Vagina (tissue), 2 donors: ENCODE measurements around the gene SMARCD3.

Source experiments
- POLR2A ChIP-seq, 2 donors: fragments of 450-650 bp; IDR thresholded peaks; one replicate each; pipeline ENCODE4 v1.6.1; 2017; ENCODE audit warnings: antibody characterized with exemption in 2 of 2, mild to moderate bottlenecking in 2 of 2, moderate library complexity in 2 of 2
- POLR2AphosphoS5 ChIP-seq, 2 donors: sonication (generic); formaldehyde crosslinking; IDR thresholded peaks; one replicate each; pipeline ENCODE4 v1.9.0; 2017; ENCODE audit warnings: antibody characterized with exemption in 2 of 2, mild to moderate bottlenecking in 2 of 2, low read depth in 1 of 2; ENCODE audit not compliant: insufficient read depth in 1 of 2
- TF ChIP-seq, protein P1 (sequence below), 3 experiments: fragments of 450-650 bp in 2 of 3; fragments of 200-600 bp in 1 of 3; sonication (generic) in 1 of 3; IDR thresholded peaks; one replicate each; pipeline ENCODE4 v1.5.1; 2017 to 2019; ENCODE audit warnings: antibody characterized with exemption in 3 of 3, mild to moderate bottlenecking in 2 of 3, moderate library complexity in 2 of 3

DNA sequence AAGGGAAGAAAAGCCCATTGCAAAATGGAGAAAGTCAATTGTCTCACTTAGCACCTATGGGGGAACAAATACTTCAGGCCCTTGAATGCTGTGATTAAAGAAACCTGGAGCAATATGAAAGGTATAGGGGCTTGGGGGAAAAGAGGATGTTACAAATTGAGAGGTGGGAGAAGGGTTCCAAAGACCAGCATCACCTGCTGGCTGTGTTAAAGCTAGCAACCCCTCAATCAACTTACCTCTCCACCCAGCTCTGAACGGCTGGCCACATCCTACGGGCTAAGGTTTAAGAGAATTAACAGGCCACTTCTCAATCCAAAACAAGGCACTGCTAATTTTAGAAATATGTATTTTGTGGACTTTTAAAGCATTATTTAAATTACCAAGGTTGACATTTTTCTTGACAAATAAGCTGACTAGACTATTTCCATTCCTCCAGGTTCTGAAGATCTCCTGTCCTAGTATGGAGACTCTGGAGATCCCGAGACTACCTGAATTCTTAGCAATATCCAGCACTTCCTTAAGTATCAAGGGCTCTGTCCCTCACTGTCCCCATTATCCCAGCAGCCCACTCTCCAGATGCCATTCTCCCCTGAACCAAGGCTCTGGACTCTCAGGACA is 37.2 kb downstream of the SMARCD3 start:
- no peak for TF ChIP-seq POLR2AphosphoS5 (IDR thresholded peaks at IDR 0.05; ENCODE audit: insufficient read depth in 1 of 2, low read depth in 1 of 2)
- TF ChIP-seq, protein P1, sequence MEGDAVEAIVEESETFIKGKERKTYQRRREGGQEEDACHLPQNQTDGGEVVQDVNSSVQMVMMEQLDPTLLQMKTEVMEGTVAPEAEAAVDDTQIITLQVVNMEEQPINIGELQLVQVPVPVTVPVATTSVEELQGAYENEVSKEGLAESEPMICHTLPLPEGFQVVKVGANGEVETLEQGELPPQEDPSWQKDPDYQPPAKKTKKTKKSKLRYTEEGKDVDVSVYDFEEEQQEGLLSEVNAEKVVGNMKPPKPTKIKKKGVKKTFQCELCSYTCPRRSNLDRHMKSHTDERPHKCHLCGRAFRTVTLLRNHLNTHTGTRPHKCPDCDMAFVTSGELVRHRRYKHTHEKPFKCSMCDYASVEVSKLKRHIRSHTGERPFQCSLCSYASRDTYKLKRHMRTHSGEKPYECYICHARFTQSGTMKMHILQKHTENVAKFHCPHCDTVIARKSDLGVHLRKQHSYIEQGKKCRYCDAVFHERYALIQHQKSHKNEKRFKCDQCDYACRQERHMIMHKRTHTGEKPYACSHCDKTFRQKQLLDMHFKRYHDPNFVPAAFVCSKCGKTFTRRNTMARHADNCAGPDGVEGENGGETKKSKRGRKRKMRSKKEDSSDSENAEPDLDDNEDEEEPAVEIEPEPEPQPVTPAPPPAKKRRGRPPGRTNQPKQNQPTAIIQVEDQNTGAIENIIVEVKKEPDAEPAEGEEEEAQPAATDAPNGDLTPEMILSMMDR (IDR thresholded peaks at IDR 0.05): no peak
- no peak for TF ChIP-seq POLR2A (IDR thresholded peaks at IDR 0.05)
